Endothelial cell of umbilical vein (primary cell): Measurements from ENCODE around the gene TPMT.

Experiments
- CTCF ChIP-seq, 2 donors: IDR thresholded peaks; 1 replicate in 1 of 2; 2 replicates in 1 of 2; pipeline ENCODE4 v1.5.1; 2011; ENCODE audit warnings: low read length in 2 of 2, mild to moderate bottlenecking in 2 of 2, moderate library complexity in 2 of 2, control low read depth in 1 of 2, inconsistent platforms in 1 of 2, low read depth in 1 of 2; ENCODE audit not compliant: insufficient read depth in 1 of 2; ENCODE audit errors: extremely low read depth in 1 of 2
- FOS ChIP-seq: IDR thresholded peaks from 2 replicates; pipeline ENCODE4 v1.6.1; 2011; ENCODE audit warnings: mild to moderate bottlenecking, low read length, moderate library complexity, borderline replicate concordance; ENCODE audit not compliant: insufficient read depth
- JUN ChIP-seq: IDR thresholded peaks from 2 replicates; pipeline ENCODE4 v1.6.1; 2011; ENCODE audit warnings: borderline replicate concordance, low read depth; ENCODE audit not compliant: insufficient read length, insufficient read depth
- MYC ChIP-seq: IDR thresholded peaks from one replicate; pipeline ENCODE4 v1.6.1; 2011; ENCODE audit warnings: mild to moderate bottlenecking, low read depth, low read length
- POLR2A ChIP-seq: IDR thresholded peaks from 2 replicates; pipeline ENCODE4 v1.6.1; 2012; ENCODE audit warnings: low read depth, mild to moderate bottlenecking, control low read depth, low read length
- POLR2AphosphoS5 ChIP-seq: IDR thresholded peaks from 2 replicates; pipeline ENCODE4 v1.6.1; 2012; ENCODE audit warnings: low read depth, mild to moderate bottlenecking, control low read depth, low read length, moderate library complexity; ENCODE audit not compliant: insufficient read depth

GRCh38 chr6:18153311-18153703 is 1.6 kb downstream of the TPMT start:
- TF ChIP-seq CTCF (IDR thresholded peaks at IDR 0.05; ENCODE audit: extremely low read depth in 1 of 2, insufficient read depth in 1 of 2, low read depth in 1 of 2, low read length in 2 of 2) (no peak), POLR2A (no peak), POLR2AphosphoS5 (no peak), MYC (no peak), JUN (no peak), FOS (no peak)
